ENCODE measurements around the gene MIOX.

The MIOX gene

GRCh38 chr22:50473855-50474671, 12.6 kb upstream of the MIOX start:
- peak; percentile 56 for DNase-seq (ENCODE audit: low read depth)

- DNase-seq (ENCODE audit: low read depth) = peak; percentile 82
These were observed 11.7 kb upstream of the MIOX start, which contains the start of gene SBF1 for GRCh38 chr22:50474710-50475651. SBF1 (minus strand) TSS chr22:50475035; CDS start chr22:50474840, 195 bp downstream.

GRCh38 chr22:50475652-50476002, 11.0 kb upstream of the MIOX start:
- no peak for DNase-seq (ENCODE audit: low read depth)

GRCh38 chr22:50476868-50477267, 9.8 kb upstream of the MIOX start:
- DNase-seq (ENCODE audit: low read depth) = no peak

GRCh38 chr22:50477923-50478322, 8.7 kb upstream of the MIOX start:
- DNase-seq (ENCODE audit: low read depth) = no peak

- DNase-seq (ENCODE audit: low read depth) = no peak
These were observed 6.9 kb upstream of the MIOX start for GRCh38 chr22:50479721-50480120.

- DNase-seq (ENCODE audit: low read depth) = no peak
These were observed 5.6 kb upstream of the MIOX start for GRCh38 chr22:50481045-50481439.

- DNase-seq (ENCODE audit: low read depth) = peak; percentile 24
These were observed 5.1 kb upstream of the MIOX start, which contains the start of gene ADM2 for GRCh38 chr22:50481440-50482106. ADM2 (plus strand) TSS chr22:50481543; CDS start chr22:50481848, 305 bp downstream.

GRCh38 chr22:50482107-50483074, 4.3 kb upstream of the MIOX start:
- no peak for DNase-seq (ENCODE audit: low read depth)

GRCh38 chr22:50483106-50483505, 3.6 kb upstream of the MIOX start:
- no peak for DNase-seq (ENCODE audit: low read depth)

- no peak for DNase-seq (ENCODE audit: low read depth)
These were observed 3.1 kb upstream of the MIOX start for GRCh38 chr22:50483556-50483955.

GRCh38 chr22:50483977-50484853, 2.4 kb upstream of the MIOX start:
- no peak for DNase-seq (ENCODE audit: low read depth)

- no peak for DNase-seq (ENCODE audit: low read depth)
These were observed 1.2 kb upstream of the MIOX start for GRCh38 chr22:50485221-50486131.

GRCh38 chr22:50487290-50488005, 789 bp downstream of the MIOX start:
- DNase-seq (ENCODE audit: low read depth) = no peak

- DNase-seq (ENCODE audit: low read depth) = no peak
These were observed 1.5 kb downstream of the MIOX start for GRCh38 chr22:50488006-50488677.

- DNase-seq (ENCODE audit: low read depth) = no peak
These were observed 2.2 kb downstream of the MIOX start for GRCh38 chr22:50488886-50489285.

GRCh38 chr22:50489363-50490243, 2.9 kb downstream of the MIOX start:
- no peak for DNase-seq (ENCODE audit: low read depth)
